ENCODE measurements around the gene BCL2L11. TPM values are rescaled to one million over a fixed set of nuclear protein-coding genes. Genes with fewer than 3 reads are reported as not detected.

The BCL2L11 gene
- total and polyA plus RNA-seq, 2 donors (not counting 3 experiments of a cell fraction or from before 2014, with no cell fraction given): 12.9 to 26.6 TPM

DNA sequence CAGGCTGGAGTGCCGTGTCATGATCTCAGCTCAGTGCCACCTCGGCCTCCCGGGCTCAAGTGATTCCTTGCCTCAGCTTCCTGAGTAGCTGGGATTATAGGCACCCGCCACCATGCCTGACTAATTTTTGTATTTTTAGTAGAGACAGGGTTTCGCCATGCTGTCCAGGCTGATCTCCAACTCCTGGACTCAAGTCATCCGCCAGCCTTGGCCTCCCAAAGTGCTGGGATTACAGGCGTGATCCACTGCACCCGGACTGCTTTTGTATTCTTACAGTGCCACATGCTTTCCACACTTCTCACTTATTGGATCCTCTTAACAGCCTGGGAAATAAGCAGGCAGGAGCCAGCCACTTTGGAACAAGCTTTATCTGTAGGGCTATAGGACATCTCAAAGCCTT lies 25.3 kb upstream of the BCL2L11 start:
- no peaks in the 10 kb centered on the region for H3K9me1 ChIP-seq (replicated peaks; ENCODE audit: control insufficient read depth, extremely low read depth, insufficient read depth, low read length)
- H2AFZ ChIP-seq (ENCODE audit: low read depth, low read length): no peak overlapping the region
- DNase-seq (ENCODE audit: low read depth, low spot score): no peak
- H3K79me2 ChIP-seq (ENCODE audit: control insufficient read depth, insufficient read depth, low read length): no peaks in the 10 kb centered on the region
- no peaks in the 10 kb centered on the region for H4K20me1 ChIP-seq (replicated peaks; ENCODE audit: control insufficient read depth, extremely low read depth, insufficient read depth, low read length)
- BruUV-seq (replicated peaks): no TSS peak
- no peak for TF ChIP-seq MYC (IDR thresholded peaks at IDR 0.05; ENCODE audit: low read depth, low read length)
- TF ChIP-seq GATA2 (IDR thresholded peaks at IDR 0.05; ENCODE audit: insufficient read depth, insufficient read length, low read depth, low read length): no peak
- no peak for TF ChIP-seq EZH2 (IDR thresholded peaks at IDR 0.05; ENCODE audit: borderline replicate concordance, low read depth, low read length, severe bottlenecking)
- TF ChIP-seq POLR2A (IDR thresholded peaks at IDR 0.05; ENCODE audit: low read depth, low read length): no peak
- TF ChIP-seq, protein P1, sequence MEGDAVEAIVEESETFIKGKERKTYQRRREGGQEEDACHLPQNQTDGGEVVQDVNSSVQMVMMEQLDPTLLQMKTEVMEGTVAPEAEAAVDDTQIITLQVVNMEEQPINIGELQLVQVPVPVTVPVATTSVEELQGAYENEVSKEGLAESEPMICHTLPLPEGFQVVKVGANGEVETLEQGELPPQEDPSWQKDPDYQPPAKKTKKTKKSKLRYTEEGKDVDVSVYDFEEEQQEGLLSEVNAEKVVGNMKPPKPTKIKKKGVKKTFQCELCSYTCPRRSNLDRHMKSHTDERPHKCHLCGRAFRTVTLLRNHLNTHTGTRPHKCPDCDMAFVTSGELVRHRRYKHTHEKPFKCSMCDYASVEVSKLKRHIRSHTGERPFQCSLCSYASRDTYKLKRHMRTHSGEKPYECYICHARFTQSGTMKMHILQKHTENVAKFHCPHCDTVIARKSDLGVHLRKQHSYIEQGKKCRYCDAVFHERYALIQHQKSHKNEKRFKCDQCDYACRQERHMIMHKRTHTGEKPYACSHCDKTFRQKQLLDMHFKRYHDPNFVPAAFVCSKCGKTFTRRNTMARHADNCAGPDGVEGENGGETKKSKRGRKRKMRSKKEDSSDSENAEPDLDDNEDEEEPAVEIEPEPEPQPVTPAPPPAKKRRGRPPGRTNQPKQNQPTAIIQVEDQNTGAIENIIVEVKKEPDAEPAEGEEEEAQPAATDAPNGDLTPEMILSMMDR (IDR thresholded peaks at IDR 0.05; ENCODE audit: extremely low read depth in 1 of 2, insufficient read depth in 1 of 2, low read depth in 1 of 2, low read length in 2 of 2): no peak
- TF ChIP-seq JUN (IDR thresholded peaks at IDR 0.05; ENCODE audit: borderline replicate concordance, insufficient read depth, insufficient read length, low read depth): no peak
- no peak for TF ChIP-seq POLR2AphosphoS5 (IDR thresholded peaks at IDR 0.05; ENCODE audit: insufficient read depth, low read depth, low read length)
- TF ChIP-seq, protein P2, sequence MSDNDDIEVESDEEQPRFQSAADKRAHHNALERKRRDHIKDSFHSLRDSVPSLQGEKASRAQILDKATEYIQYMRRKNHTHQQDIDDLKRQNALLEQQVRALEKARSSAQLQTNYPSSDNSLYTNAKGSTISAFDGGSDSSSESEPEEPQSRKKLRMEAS (IDR thresholded peaks at IDR 0.05; ENCODE audit: insufficient read depth, insufficient read length): no peak
- no peak for TF ChIP-seq FOS (IDR thresholded peaks at IDR 0.05; ENCODE audit: borderline replicate concordance, insufficient read depth, low read length)
- no peaks in the 10 kb centered on the region for H3K9me3 ChIP-seq (replicated peaks; ENCODE audit: control insufficient read depth, insufficient read depth, low read length)
- H3K4me2 ChIP-seq (ENCODE audit: insufficient read depth, low read length): no peak overlapping the region
- intact Hi-C loops (cut with micrococcal nuclease) (no loop called here), dilution Hi-C loops (cut with MboI; ENCODE audit: extremely low pct_ligation_motif_present, low sequenced_read_pairs) (no loop called here)
- H3K27ac ChIP-seq (ENCODE audit: insufficient read depth, low read depth, low read length): no peak overlapping the region
- no peak overlapping the region for H3K9ac ChIP-seq (replicated peaks; ENCODE audit: extremely low read depth, insufficient read depth, low read length)
- ChIA-PET POLR2A (no interaction called here), CTCF (interaction anchor here (0.8 to 1.5 kb wide), 3 partner anchors 24 to 376 kb away, joined by 3 to 4 read pairs (median 3); no protein-coding TSS in a partner anchor)
- H3K4me3 ChIP-seq (replicated peaks in 1 of 3; ENCODE audit: insufficient read depth in 1 of 3, low read depth in 1 of 3, low read length in 3 of 3): no peak overlapping the region
- no peaks in the 10 kb centered on the region for H3K4me1 ChIP-seq (ENCODE audit: control insufficient read depth, extremely low read depth, insufficient read depth, low read length)
- no peaks in the 10 kb centered on the region for H3K36me3 ChIP-seq (ENCODE audit: control insufficient read depth in 2 of 2, extremely low read depth in 1 of 2, insufficient read depth in 2 of 2, low read length in 2 of 2)
- H3K27me3 ChIP-seq (ENCODE audit: control insufficient read depth in 2 of 2, insufficient read depth in 2 of 2, low read length in 2 of 2): peaks cover 24 to 57% of the 10 kb centered on the region in 2 experiments
- no peak for FAIRE-seq
